Thoracic aorta (tissue), 2 donors: ENCODE results near the gene EPHB6. TPM values are rescaled to one million over a fixed set of nuclear protein-coding genes. Genes with fewer than 3 reads are reported as not detected.
A peak's percentile ranks its signal among the peaks of the same experiment; 100 is the strongest.

Experiments used
- ATAC-seq: fragments of 150-250 bp; one replicate; pipeline ENCODE4 v1.8.0; 2017; ENCODE audit warnings: low read depth; ENCODE audit not compliant: insufficient number of reproducible peaks, low FRiP score
- DNase-seq: peaks from one replicate; pipeline ENCODE4 v3.0.0-alpha.2; 2020; ENCODE audit warnings: low spot score
- H3K27ac ChIP-seq, 2 donors: fragments of 200-600 bp; sonication (generic); 1 replicate in 1 of 2; 2 replicates in 1 of 2; pipeline ENCODE4 v1.5.1; 2016; ENCODE audit warnings: mild to moderate bottlenecking in 2 of 2, moderate library complexity in 2 of 2
- H3K27me3 ChIP-seq: fragments of 200-600 bp; sonication (generic); replicated peaks from 2 replicates; pipeline ENCODE4 v1.6.0; 2016; ENCODE audit warnings: mild to moderate bottlenecking; ENCODE audit not compliant: insufficient read depth
- H3K36me3 ChIP-seq: fragments of 200-600 bp; sonication (generic); one replicate; pipeline ENCODE4 v1.5.1; 2016
- H3K4me1 ChIP-seq, 2 donors: fragments of 200-600 bp; sonication (generic); 1 replicate in 1 of 2; 2 replicates in 1 of 2; pipeline versions ENCODE4 v1.5.1 to v1.6.0; 2016; ENCODE audit warnings: low read depth in 2 of 2, mild to moderate bottlenecking in 1 of 2; ENCODE audit not compliant: control insufficient read depth in 1 of 2
- H3K4me3 ChIP-seq: fragments of 200-600 bp; sonication (generic); 2 replicates; pipeline ENCODE4 v1.5.1; 2016; ENCODE audit warnings: mild to moderate bottlenecking
- H3K9me3 ChIP-seq: fragments of 200-600 bp; sonication (generic); 2 replicates; pipeline ENCODE4 v1.5.1; 2016
- CTCF ChIP-seq: fragments of 200-600 bp; sonication (generic); IDR thresholded peaks from one replicate; pipeline ENCODE4 v1.5.1; 2019; ENCODE audit warnings: antibody characterized with exemption
- total RNA-seq, 2 donors: library from RNA; depleted of rRNA; stranded (reverse); fragments of >200 nt; gene quantifications; one replicate each; pipeline versions ENCODE4 v1.1.0 to v1.2.3, GENCODE V29; 2016

The EPHB6 gene
- total RNA-seq = 10 to 100 TPM; 25.3 to 30.5 TPM

- Histone ChIP-seq H3K4me1 (peaks cover 0 to 25% of the 10 kb centered on the region in 2 donors), H3K4me3 (peak within 1 kb of the TSS; percentile 90), H3K36me3 (no peaks in the 10 kb centered on the region), H3K9me3 (no peaks in the 10 kb centered on the region), H3K27me3 (no peaks in the 10 kb centered on the region), H3K27ac (peak within 1 kb of the TSS; percentile 71)
- TF ChIP-seq CTCF = no peak
- peak; percentile 34 for ATAC-seq
- no peak for DNase-seq
Observed at GRCh38 chr7:142854372-142855113, at the start of gene EPHB6. EPHB6 (plus strand) TSS chr7:142855076; CDS start chr7:142863228, 8,152 bp downstream.

- Histone ChIP-seq H3K27ac (no peak overlapping the region), H3K27me3 (no peaks in the 10 kb centered on the region), H3K9me3 (no peaks in the 10 kb centered on the region), H3K36me3 (no peaks in the 10 kb centered on the region), H3K4me3 (no peak overlapping the region), H3K4me1 (no peaks in the 10 kb centered on the region)
- DNase-seq (no peak), ATAC-seq (no peak)
- no peak for TF ChIP-seq CTCF
Observed at GRCh38 chr7:142805350-142806021, 49.4 kb upstream of the EPHB6 start.

- TF ChIP-seq CTCF = no peak
- H3K4me1 ChIP-seq = no peaks in the 10 kb centered on the region
- H3K4me3 ChIP-seq = no peak overlapping the region
- H3K27me3 ChIP-seq = no peaks in the 10 kb centered on the region
- DNase-seq (no peak), ATAC-seq (no peak)
- no peak overlapping the region for H3K27ac ChIP-seq
- no peaks in the 10 kb centered on the region for H3K36me3 ChIP-seq
- no peaks in the 10 kb centered on the region for H3K9me3 ChIP-seq
Observed at GRCh38 chr7:142806022-142806356, 48.9 kb upstream of the EPHB6 start.

- no peaks in the 10 kb centered on the region for H3K4me1 ChIP-seq
- no peak for TF ChIP-seq CTCF
- no peaks in the 10 kb centered on the region for H3K36me3 ChIP-seq
- no peaks in the 10 kb centered on the region for H3K27me3 ChIP-seq
- H3K27ac ChIP-seq = no peak overlapping the region
- DNase-seq = no peak
- ATAC-seq = no peak
- H3K4me3 ChIP-seq = no peak overlapping the region
- no peaks in the 10 kb centered on the region for H3K9me3 ChIP-seq
Observed at GRCh38 chr7:142806957-142807356, 47.9 kb upstream of the EPHB6 start.

- DNase-seq (no peak), ATAC-seq (no peak)
- TF ChIP-seq CTCF = no peak
- Histone ChIP-seq H3K27ac (peak overlapping the region in 1 of 2 donors; percentile 1), H3K36me3 (no peaks in the 10 kb centered on the region), H3K4me1 (no peaks in the 10 kb centered on the region), H3K9me3 (no peaks in the 10 kb centered on the region), H3K4me3 (no peak overlapping the region), H3K27me3 (no peaks in the 10 kb centered on the region)
Observed at GRCh38 chr7:142807855-142808460, 46.9 kb upstream of the EPHB6 start.
